PC-9 (cell line): ENCODE results near the gene MUS81.

Experiments used
- EZH2 ChIP-seq: fragments of 200-600 bp; sonication (generic); IDR thresholded peaks from 2 replicates; pipeline ENCODE4 v1.8.0; 2017; ENCODE audit warnings: antibody characterized with exemption, low read depth
- TF ChIP-seq, protein P1 (sequence below): fragments of 200-600 bp; sonication (generic); conservative IDR thresholded peaks from 2 replicates; pipeline ENCODE4 v1.6.1; 2017; ENCODE audit warnings: mixed run types, antibody characterized with exemption, mild to moderate bottlenecking, moderate library complexity

DNA sequence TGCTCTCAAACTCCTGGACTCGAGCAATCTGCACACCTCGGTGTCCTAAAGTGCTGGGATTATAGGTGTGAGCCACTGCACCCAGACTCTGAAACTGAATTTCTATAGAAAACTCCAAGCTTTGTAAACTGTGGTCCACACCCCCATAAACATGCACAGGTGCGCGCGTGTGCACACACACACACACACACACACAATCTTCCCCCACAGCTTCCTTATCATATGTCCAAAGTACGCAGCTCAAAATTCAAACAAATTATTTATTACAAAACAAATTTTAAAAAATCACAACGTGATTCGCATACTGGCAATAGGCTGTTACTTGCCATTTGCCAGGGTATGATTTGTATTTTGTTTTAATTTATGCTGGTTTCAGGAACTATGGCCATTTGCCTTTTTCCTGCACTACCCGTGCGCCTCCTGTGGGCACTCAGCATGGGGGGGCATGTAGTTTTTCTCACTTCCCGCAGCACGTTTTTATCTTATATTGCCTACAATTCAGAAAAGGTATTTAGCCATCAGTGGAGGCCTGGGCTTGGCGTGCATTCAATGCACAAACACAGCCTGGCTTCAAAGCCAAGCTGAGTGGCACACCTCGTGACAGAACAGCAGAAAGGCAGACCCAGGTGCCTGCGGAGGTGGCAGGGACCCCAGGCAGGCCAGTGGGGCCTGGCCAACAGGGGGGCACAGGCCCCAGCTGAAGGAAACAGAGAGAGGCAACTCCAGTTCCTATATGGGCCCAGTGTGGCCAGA is 37.3 kb upstream of the MUS81 start:
- TF ChIP-seq, protein P1, sequence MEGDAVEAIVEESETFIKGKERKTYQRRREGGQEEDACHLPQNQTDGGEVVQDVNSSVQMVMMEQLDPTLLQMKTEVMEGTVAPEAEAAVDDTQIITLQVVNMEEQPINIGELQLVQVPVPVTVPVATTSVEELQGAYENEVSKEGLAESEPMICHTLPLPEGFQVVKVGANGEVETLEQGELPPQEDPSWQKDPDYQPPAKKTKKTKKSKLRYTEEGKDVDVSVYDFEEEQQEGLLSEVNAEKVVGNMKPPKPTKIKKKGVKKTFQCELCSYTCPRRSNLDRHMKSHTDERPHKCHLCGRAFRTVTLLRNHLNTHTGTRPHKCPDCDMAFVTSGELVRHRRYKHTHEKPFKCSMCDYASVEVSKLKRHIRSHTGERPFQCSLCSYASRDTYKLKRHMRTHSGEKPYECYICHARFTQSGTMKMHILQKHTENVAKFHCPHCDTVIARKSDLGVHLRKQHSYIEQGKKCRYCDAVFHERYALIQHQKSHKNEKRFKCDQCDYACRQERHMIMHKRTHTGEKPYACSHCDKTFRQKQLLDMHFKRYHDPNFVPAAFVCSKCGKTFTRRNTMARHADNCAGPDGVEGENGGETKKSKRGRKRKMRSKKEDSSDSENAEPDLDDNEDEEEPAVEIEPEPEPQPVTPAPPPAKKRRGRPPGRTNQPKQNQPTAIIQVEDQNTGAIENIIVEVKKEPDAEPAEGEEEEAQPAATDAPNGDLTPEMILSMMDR: no peak
- no peak for TF ChIP-seq EZH2
